Endometrium (tissue), 2 donors: ENCODE measurements around the gene ANAPC1.
"Not testable (repeated sequence)": the region's sequence is repeated elsewhere in the genome, so short reads cannot be mapped to it uniquely, and the experiment has no call there.

Experiments
- FAIRE-seq: peaks from 2 replicates; lab custom pipeline; 2012; peaks lifted over from hg19 to GRCh38; lab: Jason Lieb, UNC
- donor health status: control.
- donor health status: control.

ANAPC1 gene

GRCh38 chr2:111903930-111904439 lies 20.0 kb upstream of the ANAPC1 start:
- FAIRE-seq: no peak

DNA sequence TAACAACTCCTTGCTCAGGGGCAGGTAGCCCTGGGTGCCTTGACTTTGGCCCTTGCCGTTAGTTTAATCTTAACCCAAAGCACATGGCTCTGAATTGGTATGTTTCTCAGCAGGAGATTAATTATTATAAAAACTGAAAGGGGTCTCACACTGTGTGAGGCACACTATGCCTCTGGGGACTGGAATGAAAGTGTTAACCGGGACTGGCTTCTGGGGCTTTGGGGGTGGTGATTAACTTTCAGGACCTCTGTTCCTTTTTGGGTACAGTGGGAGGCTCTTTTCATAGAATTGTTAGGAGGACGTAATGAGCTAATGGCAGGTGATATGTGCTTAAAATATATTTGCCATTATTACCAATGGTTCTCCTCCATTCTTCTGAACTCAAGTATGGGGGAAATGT lies 19.5 kb upstream of the ANAPC1 start:
- FAIRE-seq: no peak

DNA sequence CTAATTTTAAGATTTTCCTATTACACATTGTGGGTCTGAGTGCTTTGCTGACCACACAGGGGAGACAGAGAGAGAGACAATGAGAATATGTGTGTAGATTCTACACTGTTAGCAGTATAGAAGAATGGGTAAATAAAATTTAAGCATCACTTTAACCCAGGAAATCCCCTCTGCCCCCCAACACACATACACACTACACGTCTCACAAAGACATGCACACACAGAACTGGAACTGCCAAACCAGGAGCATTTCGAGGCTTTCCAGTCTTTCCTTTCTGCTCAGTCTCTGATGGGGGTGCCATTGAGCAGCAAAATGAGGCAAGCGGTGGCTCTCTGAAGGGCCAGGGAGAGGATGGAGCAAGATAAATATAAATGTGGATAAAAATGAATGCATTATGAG lies 16.9 kb upstream of the ANAPC1 start:
- FAIRE-seq: no peak

GRCh38 chr2:111898703-111899514 lies 14.9 kb upstream of the ANAPC1 start:
- FAIRE-seq: no peak

- FAIRE-seq: no peak
These were observed 14.1 kb upstream of the ANAPC1 start, which contains the start of gene MERTK for GRCh38 chr2:111897924-111898702. Gene MERTK (plus strand): TSS chr2:111898607. CDS start chr2:111898736, 129 bp downstream.

GRCh38 chr2:111897630-111897923 lies 13.6 kb upstream of the ANAPC1 start:
- no peak for FAIRE-seq

DNA sequence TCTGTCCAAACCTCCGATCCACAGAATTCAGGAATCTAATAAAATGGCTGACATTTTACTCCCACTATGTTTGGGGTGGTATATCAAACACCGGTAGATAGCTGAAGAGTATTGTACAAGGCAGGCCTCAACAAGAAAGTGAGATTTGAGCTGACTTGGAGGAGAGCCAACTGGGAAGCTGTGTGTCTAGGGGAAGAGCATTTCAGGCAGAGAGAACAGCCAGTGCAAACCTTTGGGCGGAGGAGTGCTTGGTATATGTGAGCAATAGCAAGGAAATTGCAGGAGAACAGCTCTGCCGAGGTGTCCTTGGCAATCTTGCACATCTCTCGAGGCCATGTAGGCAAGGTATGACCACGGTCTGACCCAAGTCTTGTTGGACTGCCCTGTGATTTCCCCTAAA lies 12.6 kb upstream of the ANAPC1 start:
- no peak for FAIRE-seq

GRCh38 chr2:111896024-111896423 lies 12.0 kb upstream of the ANAPC1 start:
- FAIRE-seq: no peak

DNA sequence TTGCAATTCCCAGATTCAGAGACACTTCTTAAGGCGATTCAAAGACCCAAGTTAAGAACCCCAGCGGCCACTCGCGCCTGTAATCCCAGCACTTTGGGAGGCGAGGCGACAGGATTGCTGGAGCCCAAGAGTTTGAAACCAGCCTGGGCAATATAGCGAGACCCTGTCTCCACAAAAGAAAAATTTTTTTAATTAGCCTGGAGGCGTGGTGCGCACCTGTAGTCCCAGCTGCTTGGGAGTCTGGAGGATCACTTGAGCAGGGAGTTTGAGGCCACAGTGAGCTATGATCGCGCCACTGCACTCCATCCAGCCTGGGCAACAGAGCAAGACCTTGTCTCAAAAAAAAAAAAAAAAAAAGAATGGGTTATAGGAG lies 585 bp upstream of the ANAPC1 start:
- no peak for FAIRE-seq

DNA sequence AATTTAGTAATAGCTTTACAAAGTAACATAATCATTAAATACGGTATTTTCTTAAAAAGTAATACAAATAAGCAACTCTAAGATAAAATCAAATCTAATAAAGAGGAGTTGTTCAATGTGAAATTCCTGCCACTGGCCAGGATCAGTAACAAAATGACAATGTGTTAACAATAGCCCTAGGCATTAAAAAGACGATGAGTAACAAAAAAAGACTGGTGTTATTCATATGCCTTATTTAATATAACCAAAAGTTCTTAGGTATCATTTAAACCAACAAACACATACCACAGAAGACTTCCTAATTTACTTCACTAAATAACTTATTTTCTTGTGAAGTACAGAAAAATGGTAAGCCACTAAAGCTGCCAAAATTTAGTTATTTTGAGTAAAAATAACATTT lies 11.2 kb downstream of the ANAPC1 start:
- FAIRE-seq: peak; percentile 86

DNA sequence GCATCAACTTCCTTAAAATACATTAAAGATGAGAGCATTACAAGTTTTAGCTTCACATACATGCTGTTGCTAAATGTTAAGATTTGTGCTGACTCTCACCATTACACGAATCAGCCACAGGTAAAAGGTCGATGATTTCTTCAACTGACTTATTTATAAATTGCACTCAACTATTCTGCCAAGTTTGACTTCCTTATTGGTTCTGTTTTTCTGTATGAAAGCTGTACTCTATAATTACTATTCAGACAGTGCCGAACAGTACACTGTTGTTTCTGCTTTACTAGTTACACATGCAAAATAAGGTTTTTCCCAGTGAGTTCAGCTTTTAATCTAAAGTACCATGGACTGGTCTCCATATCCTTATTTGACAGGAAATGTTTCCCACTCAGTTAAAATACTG lies 18.9 kb downstream of the ANAPC1 start:
- FAIRE-seq: not testable (repeated sequence)

DNA sequence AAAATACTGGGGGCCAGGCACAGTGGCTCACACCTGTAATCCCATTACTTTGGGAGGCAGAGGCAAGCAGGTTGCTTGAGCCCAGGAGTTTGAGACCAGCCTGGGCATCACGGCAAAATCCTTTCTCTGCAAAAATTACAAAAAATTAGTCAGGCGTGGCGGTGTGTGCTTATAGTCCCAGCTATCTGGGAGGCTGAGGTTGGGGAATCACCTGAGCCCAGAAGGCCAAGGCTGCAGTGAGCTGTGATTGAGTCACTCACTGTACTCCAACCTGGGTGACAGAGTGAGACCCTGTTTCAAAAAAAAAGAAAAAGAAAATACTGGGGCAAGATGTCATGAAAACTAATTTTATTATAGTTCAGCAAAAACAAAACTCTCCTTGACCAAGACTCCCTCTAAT lies 24.0 kb downstream of the ANAPC1 start:
- not testable (repeated sequence) for FAIRE-seq

DNA sequence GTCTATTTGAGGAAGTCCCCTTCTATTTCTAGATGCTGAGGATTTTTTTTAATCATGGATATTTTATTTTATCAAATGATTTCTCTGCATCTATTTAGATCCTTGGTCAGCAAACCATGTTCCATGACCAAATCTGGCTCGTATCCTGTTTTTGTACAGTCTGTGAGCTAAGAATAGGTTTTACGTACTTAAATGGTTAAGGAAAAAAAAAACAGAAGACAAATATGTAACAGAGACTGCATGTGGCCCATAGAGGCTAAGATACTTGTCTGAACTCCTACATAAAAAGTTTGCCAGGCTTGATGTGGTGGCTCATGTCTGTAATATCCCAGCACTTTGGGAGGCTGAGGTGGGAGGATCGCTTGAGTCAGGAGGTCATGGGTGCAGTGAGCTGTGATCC lies 31.4 kb downstream of the ANAPC1 start:
- not testable (repeated sequence) for FAIRE-seq

- peak; percentile 64 for FAIRE-seq
These were observed 33.3 kb downstream of the ANAPC1 start for GRCh38 chr2:111850646-111851045.

- not testable (repeated sequence) for FAIRE-seq
These were observed 44.2 kb downstream of the ANAPC1 start for GRCh38 chr2:111839625-111840282.

GRCh38 chr2:111838992-111839391 lies 45.0 kb downstream of the ANAPC1 start:
- not testable (repeated sequence) for FAIRE-seq

DNA sequence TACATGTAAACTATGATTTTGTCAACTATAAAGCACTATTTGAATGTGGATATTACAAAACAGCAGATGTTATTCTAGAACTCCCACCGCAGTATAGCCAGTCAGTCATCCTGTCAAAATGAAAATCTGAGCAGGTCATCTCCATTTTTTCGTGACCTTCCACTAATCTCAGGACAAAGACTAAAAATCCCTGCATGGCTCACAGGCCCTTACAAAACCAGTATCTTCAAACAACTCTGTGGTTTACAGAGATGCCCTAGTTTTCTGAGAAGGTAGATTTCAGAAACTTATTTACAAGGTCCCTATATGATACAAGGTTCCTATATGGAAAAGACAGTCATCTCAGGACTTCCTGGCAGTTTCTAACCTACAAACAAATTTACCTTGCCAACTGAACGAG lies 49.8 kb downstream of the ANAPC1 start:
- FAIRE-seq: not testable (repeated sequence)

DNA sequence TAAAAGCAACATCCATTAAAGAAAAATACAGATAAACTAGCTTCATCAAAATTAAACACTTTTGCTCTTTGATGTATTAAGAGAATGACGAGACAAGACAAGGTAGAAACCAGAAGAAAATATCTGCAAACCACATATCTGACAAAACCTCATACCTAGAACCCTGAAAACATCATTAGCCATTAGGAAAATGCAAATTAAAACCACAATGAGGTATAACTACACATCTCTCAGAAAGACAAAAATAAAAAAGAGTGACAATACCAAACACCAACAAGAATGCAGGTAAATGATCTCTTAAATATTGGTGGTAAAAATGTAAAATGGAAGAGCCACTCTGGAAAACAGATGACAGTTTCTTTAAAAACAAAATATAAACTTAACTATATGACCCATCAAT lies 53.5 kb downstream of the ANAPC1 start:
- not testable (repeated sequence) for FAIRE-seq

DNA sequence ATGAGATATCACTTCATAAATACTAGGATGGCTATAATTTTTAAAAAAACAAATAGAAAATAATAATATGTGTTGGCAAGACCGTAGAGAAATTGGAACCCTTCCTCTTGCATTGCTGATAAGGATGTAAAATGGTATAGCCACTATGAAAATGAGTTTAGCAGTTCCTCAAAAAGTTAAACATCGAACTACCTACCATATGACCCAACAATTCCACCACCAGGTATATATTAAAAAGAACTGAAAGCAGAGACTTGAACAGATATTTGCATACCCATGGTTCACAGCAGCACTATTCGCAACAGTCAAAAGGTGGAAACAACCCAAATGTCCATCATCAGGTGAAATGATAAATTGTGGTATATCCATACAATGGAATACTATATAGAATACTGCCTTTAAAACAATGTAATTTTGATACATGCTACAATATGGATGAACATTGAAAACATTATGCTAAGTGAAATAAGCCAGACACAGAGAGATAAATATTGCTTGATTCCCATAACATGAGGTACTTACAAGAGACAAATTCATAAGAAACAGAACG lies 55.7 kb downstream of the ANAPC1 start:
- not testable (repeated sequence) for FAIRE-seq

GRCh38 chr2:111812970-111813622 lies 70.9 kb downstream of the ANAPC1 start:
- FAIRE-seq: not testable (repeated sequence)

DNA sequence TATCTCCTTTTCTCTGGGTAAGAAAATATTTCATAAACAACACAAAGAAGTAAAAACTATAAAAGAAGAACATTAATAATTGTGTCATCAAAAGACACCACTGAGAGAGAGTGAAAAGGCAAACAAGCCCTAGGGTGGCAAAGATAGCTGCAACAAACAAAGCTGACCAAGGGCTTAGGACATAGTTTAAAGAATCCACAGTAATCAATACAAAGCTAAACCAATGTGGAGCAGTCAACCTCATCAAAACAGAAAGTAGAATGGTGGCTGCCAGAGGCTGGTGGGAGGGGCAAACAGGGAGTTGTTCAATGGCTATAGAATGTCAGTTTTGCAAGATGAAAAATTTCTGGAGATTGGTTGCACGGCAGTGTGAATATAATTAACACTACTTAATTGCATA lies 93.4 kb downstream of the ANAPC1 start:
- FAIRE-seq: not testable (repeated sequence)

GRCh38 chr2:111784081-111784480 lies 99.9 kb downstream of the ANAPC1 start:
- FAIRE-seq: not testable (repeated sequence)
